HG02798 (cell line): Measurements from ENCODE around the gene PUM2.
"Not testable (repeated sequence)": the region's sequence is repeated elsewhere in the genome, so short reads cannot be mapped to it uniquely, and the experiment has no call there.

Experiments used
- ATAC-seq: cut with Tn5 transposase; IDR thresholded peaks from one replicate; pipeline ENCODE4 v1.9.1; 2021; ENCODE audit warnings: mild to moderate bottlenecking; ENCODE audit not compliant: unreplicated experiment, poor library complexity

PUM2 gene

DNA sequence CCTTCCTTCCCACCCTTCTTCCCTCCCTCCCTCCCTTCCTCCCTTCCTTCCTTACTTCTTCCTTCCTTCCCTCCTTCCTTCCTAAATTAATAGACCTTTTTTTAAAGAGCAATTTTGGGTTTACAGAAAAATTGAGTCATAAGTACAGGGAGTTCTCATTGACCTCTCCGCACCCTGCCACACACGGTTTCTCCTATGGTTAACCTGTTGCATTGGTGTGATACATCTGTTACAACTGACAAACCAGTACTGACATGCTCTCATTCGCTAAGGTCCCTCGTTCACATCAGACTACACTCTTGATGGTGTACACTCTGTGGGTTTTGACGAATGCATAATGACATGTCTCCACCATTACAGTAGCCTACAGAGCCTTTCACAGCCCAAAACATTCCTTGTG, 114.1 kb downstream of the PUM2 start:
- no peak for ATAC-seq

DNA sequence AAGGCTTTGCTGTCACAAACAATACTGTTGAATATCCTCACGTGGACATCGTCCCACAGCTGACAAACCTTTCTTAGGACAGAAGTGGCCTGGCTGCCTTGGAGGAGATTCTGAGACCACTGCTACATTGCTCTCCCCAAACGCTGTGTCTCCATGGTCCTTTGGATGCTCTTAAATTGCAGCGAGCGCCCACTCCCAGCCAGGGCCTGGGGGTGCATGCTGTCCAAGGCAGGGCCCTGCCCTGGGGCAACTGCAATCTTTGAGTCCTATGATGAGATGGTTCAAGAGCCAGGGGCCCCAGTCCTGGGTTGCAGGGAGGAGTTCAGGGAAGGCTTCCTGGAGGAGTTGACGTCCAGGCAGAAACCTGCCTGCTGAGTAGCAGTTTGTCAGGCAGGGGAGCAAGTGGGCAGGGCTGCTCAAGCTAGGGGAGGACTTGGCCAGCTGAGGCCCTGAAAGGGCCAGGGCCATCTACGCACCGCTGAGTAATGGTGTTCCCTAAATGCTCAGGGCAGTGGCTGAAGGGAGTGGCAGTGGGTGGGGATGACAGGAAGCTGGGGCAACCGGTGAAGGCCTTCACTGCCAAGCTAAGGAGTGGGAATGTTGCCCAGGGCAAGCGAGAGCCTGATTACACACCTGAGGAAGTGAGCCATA, 114.9 kb downstream of the PUM2 start:
- no peak for ATAC-seq

DNA sequence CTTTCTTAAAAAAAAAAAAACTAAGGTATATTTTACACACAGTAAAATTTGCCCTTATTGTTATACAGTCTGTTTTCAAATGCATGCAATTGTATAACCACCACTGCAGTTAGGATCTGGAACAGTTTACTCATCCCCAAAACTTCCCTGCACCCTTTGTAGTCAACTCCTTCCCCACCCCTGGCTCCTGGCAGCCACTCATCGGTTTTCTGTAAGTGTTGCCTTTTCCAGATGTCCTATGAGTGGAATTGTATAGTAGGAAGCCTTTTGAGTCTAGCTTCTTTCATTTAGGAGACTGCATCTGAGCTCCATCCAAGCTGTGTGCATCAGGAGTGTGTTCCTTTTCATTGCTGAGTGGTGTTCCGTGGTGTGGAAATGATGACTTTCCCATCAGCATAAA, 116.0 kb downstream of the PUM2 start:
- not testable (repeated sequence) for ATAC-seq

DNA sequence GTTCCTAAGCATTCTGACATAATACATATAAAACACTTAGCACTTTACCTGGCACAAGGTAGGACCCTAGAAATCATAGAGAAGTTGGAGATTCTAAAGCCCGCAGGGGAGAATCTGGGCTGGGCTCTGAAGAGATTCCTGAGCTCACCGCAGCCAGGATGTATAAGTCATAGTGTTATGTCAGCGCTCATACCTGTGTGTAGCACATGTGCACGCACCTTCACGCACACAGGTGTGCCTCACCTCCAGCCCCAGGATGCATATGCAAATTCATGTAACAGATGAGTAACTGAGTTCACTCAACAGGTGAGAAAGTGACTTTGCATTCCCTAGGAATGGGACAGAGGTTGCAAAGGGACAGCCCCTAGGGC, 117.8 kb downstream of the PUM2 start:
- no peak for ATAC-seq

- no peak for ATAC-seq
Measured at GRCh38 chr2:20231598-20232026, 119.0 kb downstream of the PUM2 start.

- ATAC-seq, result no peak
Measured at GRCh38 chr2:20231159-20231558, 119.5 kb downstream of the PUM2 start.

GRCh38 chr2:20230114-20230425, 120.6 kb downstream of the PUM2 start:
- no peak for ATAC-seq

DNA sequence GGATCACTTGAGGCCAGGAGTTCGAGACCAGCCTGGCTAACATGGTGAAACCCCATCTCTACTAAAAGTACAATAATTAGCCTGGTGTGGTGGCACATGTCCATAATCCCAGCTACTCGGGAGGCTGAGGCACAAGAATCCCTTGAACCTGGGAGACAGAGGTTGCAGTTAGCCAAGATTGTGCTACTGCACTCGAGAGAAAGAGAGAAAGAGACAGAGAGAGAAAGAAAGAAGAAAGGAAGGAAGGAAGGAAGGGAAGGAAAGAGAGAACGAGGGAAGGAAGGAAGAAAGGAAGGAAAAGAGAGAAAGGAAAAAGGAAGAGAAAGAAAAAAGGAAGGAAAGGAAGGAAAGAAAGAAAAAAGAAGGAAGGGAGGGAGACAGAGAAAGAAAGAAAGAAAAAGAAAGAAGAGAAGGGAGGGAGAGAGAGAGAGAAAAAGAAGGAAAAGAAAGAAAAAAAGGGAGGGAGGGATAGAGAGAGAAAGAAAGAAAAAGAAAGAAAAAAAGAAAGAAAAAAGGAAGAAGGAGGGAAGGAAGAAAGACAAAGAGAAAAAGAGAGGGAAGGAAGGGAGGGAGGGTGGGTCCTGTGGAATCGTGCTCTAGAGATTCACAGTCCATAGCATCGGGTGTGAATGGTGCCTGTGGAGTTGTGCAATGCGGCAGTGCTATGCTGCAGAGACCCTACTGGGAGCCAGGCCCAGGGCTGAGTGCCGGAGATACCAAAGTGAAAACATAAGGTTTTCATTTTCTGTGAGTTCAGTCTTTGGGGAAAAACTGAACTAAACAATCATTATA, 121.1 kb downstream of the PUM2 start:
- ATAC-seq, result no peak

DNA sequence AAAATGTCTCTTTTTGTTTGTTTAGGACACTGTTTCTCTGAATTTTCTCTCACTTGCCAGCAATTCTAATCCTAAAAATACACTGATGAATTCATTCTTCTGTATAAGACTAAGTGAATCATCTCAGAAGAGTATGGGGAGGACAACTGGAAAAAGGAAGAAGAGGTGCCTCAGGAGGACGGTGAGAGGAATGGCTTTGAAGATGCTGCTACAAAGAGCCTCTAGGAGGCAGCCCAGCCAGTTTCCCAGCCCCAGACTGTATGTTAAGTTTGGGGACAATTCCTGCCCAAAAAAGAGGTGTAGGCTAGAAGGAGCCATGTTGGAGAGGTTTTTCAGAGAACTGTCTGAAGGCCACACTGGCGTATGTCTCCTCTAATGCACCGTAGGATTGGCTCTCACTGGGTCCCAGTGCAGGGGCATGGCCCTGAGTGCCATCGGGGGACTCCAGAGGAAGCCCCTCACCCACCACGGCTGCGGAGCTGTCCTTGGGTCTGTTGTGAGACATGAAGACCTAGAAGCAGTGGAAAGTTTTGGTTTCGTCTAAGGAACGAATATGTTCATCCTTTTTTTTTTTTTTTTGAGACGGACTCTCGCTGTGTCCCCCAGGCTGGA, 122.6 kb downstream of the PUM2 start:
- ATAC-seq, result no peak

DNA sequence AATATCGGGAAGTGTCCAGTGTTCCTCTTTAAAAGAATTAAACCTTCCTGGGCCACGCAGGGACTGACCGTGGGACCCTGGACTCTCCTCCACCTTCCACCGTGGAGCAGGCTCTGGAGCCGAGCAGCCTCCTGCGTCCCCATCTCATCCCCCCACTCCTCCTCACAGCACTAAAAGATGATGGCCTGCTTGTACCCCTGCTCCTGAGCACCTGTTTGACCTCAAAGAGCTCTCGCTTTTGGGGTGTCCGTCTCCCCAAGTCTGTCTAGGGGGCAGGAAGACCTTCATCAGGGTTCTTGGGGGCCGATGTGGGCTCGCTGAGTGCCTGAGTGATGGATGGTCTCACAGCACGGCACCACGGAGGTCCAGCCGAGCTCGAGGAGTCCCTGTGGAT, 124.5 kb downstream of the PUM2 start:
- ATAC-seq, result no peak

- peak; percentile 72 for ATAC-seq
Measured at GRCh38 chr2:20225294-20226151, 125.1 kb downstream of the PUM2 start.

DNA sequence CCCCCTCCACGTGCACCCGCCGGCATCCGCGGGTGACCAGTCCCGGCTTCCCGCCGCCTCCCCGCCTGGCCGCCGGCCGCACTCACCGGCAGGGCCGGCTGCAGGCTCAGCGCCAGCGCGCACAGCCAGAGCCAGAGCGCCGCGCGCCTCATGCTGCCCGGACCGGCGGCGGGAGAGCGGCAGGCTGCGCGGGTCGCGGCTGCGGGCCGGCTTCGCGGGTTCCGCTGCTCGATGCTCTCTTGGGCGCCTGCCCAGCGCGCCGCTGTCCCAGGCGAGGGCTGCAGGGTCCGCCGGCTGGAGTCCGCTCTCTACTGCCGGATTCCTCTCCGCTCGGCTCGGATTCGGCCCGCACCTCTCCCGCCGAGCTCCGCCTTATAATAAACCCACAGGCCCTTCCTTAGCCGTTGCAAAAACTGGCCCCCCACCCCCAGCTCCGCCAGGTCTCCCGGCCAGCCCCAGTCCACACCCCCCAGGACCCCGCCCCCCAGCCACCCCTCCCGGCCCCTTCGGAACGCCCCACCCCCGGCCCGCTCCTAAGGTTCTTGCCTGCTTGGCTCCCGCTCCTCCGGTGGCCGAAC, 125.8 kb downstream of the PUM2 start, which contains the start of gene SDC1:
Gene SDC1 (minus strand): TSS at position 415 of the 578 bp plus-strand sequence. CDS start 263 bp downstream, at position 152.
- ATAC-seq, result peak; percentile 27

DNA sequence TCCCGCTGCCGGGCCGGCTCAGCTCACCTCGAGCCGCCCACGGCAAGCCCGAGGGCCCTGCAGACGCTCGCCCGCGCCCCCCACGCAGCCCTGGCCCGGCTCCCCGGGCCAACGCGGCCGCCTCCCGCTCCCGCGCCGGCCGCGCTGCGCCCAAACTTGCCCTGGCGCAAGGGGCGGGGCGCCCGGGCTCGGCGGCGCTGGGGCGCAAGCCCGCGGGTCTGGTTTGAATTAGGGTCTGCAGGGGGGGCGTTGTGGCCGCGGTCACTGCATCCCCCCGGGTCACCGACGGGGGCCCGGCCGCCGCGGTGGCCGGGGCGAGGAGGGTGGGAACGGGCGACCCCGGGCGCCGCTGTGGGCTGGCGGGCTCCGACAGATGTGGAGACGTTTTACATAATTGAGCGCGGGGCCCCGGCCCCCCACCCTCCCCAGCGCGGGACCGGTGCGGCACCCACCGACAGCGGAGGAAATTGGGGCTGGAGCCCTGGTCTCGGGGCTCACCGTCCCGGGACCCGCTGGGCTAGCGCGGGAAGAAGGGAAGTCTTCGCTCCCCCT, 126.4 kb downstream of the PUM2 start:
- peak; percentile 29 for ATAC-seq

GRCh38 chr2:20223407-20224163, 127.1 kb downstream of the PUM2 start:
- ATAC-seq, result peak; percentile 29

DNA sequence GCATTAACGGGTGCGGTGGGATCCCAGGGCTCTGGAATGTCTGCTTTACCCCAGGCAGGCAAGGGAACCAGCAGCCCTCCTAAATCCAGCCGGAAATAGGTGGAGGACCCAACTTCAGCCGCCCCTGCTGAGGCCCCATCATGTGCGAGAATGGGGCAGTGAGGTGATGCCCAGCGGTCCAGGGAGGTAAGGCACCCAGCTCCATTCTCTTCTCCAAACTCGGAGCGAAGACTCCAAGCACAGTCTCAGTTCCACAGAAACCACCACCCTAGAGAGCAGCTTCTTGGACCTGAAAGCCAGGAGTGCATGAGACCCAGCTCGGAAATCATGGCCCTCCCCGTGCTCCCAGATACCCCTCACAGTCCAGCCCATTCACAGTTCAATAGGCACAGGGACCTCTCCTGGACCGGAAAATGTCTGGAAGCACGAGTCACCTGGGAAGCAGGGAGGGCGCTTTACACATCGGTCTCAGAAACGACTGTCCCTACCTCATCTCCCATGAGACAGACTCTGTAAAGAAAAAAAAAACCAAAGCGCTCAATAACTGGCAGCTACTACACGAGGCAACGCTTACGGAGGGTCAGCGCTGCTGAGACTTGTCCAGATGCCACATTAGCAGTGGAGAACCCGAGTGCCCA, 127.8 kb downstream of the PUM2 start:
- ATAC-seq, result no peak

DNA sequence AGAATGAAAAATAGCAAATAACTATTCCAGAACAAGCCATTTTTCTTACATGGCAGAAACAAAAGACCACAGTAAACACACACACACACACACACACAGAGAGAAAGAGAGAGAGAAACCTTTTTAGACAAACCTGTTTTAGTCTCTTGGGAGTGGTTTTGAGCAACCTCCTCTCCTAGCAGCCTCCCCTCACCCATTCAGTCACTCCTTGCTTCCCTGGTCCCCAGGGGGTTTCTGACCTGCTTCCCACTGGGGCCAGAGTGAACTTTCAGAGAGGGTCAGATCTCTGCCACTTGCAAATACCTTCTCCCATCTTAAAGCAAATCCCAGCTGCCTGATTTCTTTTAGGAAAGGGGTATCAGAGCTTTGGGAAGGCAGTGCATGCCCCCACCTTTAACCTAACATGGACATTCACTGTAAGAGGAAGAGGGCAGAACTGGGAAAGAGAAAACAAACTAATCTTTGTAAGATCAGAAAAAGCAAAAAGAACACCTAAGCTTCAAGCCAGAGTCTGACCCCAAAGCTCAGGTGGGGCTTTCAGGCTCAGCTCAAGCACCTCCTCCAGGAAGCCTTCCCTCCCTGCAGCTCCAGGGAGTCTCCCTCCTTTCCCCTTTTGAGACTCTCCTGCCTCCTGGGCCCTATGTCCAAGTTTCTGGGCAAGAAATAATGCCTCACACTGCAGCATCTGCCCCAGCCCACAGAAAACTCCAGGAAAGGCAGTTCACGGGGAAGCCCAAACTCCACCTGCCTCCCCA, 128.5 kb downstream of the PUM2 start:
- no peak for ATAC-seq

DNA sequence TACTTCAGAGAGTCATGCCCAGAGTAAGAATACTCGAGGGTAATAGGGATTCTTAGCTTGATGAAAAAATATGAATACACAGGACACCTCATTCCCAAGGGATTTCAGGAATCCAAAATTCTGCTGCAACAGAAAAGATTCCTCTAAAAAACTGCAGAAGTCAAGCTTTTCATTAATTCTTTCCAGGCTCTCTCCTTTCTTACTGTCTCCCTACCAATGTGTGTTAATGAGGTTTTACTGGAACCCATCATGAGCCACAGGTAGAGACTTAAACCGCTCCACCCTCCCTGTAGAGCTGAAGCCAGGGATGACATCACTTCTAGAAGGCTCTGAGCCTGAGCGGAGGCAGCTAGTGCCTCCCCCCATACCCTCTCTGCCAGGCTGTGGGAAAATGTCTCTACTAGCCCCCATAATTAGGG, 129.1 kb downstream of the PUM2 start:
- ATAC-seq, result no peak
